CD14-positive monocyte (primary cell): ENCODE measurements around the gene PITPNC1. TPM values are rescaled to one million over a fixed set of nuclear protein-coding genes. Genes with fewer than 3 reads are reported as not detected.

Experiments
- DNase-seq, 3 donors: peaks; one replicate each; pipeline ENCODE4 v3.0.0-alpha.2; 2011 to 2022
- H2AFZ ChIP-seq: 2 replicates; pipeline ENCODE4 v1.6.0; 2012; ENCODE audit warnings: mild to moderate bottlenecking, low read depth, low read length, inconsistent platforms; ENCODE audit not compliant: insufficient read depth, poor library complexity, severe bottlenecking
- H3K27ac ChIP-seq, 2 donors: 1 replicate in 1 of 2; 2 replicates in 1 of 2; pipeline ENCODE4 v1.5.1; 2012 to 2013; ENCODE audit warnings: low read length in 2 of 2, control low read depth in 1 of 2, inconsistent platforms in 1 of 2, low read depth in 1 of 2, mild to moderate bottlenecking in 1 of 2
- H3K27me3 ChIP-seq, 2 donors: one replicate each; pipeline versions ENCODE4 v1.6.0 to v1.6.1; 2011 to 2013; ENCODE audit warnings: low read length in 2 of 2; ENCODE audit not compliant: control insufficient read depth in 2 of 2, insufficient read depth in 2 of 2
- H3K36me3 ChIP-seq, 2 donors: replicated peaks in 1 of 2; 1 replicate in 1 of 2; 2 replicates in 1 of 2; pipeline versions ENCODE4 v1.5.1 to v1.6.1; 2012 to 2013; ENCODE audit warnings: low read length in 2 of 2, control low read depth in 1 of 2, inconsistent platforms in 1 of 2, mild to moderate bottlenecking in 1 of 2; ENCODE audit not compliant: insufficient read depth in 2 of 2, control insufficient read depth in 1 of 2
- H3K4me1 ChIP-seq, 2 donors: 1 replicate in 1 of 2; 2 replicates in 1 of 2; pipeline versions ENCODE4 v1.5.1 to v1.6.1; 2012 to 2013; ENCODE audit warnings: low read length in 2 of 2, control low read depth in 1 of 2, inconsistent platforms in 1 of 2, mild to moderate bottlenecking in 1 of 2, moderate library complexity in 1 of 2; ENCODE audit not compliant: insufficient read depth in 2 of 2, control insufficient read depth in 1 of 2
- H3K4me2 ChIP-seq: replicated peaks from 2 replicates; pipeline ENCODE3; 2012; ENCODE audit warnings: low read length, moderate library complexity, mild to moderate bottlenecking; ENCODE audit not compliant: poor library complexity, severe bottlenecking; ENCODE audit errors: extremely low read depth
- H3K4me3 ChIP-seq, 3 experiments: fragments of 200-600 bp in 1 of 3; sonication (generic) in 1 of 3; replicated peaks in 1 of 3; 1 replicate in 2 of 3; 2 replicates in 1 of 3; pipeline ENCODE4 v1.5.1; 2011 to 2013; ENCODE audit warnings: low read length in 3 of 3, mild to moderate bottlenecking in 3 of 3, control low read depth in 2 of 3, low read depth in 2 of 3, inconsistent platforms in 1 of 3, moderate library complexity in 1 of 3
- H3K79me2 ChIP-seq: 2 replicates; pipeline ENCODE4 v1.6.0; 2012; ENCODE audit warnings: mild to moderate bottlenecking, control low read depth, inconsistent platforms, low read length, moderate library complexity; ENCODE audit not compliant: insufficient read depth
- H3K9ac ChIP-seq: 2 replicates; pipeline ENCODE4 v1.6.0; 2017; ENCODE audit warnings: low read length, mild to moderate bottlenecking; ENCODE audit not compliant: insufficient read depth, poor library complexity, severe bottlenecking
- H3K9me3 ChIP-seq, 2 donors: replicated peaks in 1 of 2; 1 replicate in 1 of 2; 2 replicates in 1 of 2; pipeline versions ENCODE4 v1.5.1 to v1.6.1; 2012 to 2013; ENCODE audit warnings: low read length in 2 of 2, control low read depth in 1 of 2; ENCODE audit not compliant: control insufficient read depth in 1 of 2, insufficient read depth in 1 of 2
- H4K20me1 ChIP-seq: 2 replicates; pipeline ENCODE4 v1.6.0; 2012; ENCODE audit warnings: mild to moderate bottlenecking, low read length, control low read depth, moderate library complexity; ENCODE audit not compliant: insufficient read depth
- H3K27ac Mint-ChIP-seq, 7 donors: one replicate each; pipeline ENCODE4 v1.8.0; 2020; ENCODE audit warnings: mild to moderate bottlenecking in 7 of 7, mixed read lengths in 7 of 7, moderate library complexity in 6 of 7, inconsistent platforms in 2 of 7
- H3K27me3 Mint-ChIP-seq, 3 donors: one replicate each; pipeline ENCODE4 v1.8.0; 2021 to 2022; ENCODE audit warnings: low read depth in 3 of 3, mild to moderate bottlenecking in 3 of 3, mixed read lengths in 3 of 3, moderate library complexity in 3 of 3, inconsistent platforms in 1 of 3
- H3K36me3 Mint-ChIP-seq, 2 donors: one replicate each; pipeline ENCODE4 v1.8.0; 2020; ENCODE audit warnings: mixed read lengths in 2 of 2, inconsistent platforms in 1 of 2, mild to moderate bottlenecking in 1 of 2
- H3K4me1 Mint-ChIP-seq: one replicate; pipeline ENCODE4 v1.8.0; 2020; ENCODE audit warnings: mild to moderate bottlenecking, mixed read lengths
- H3K4me3 Mint-ChIP-seq, 2 donors: one replicate each; pipeline ENCODE4 v1.8.0; 2020; ENCODE audit warnings: mild to moderate bottlenecking in 2 of 2, mixed read lengths in 2 of 2, moderate library complexity in 1 of 2
- H3K9me3 Mint-ChIP-seq, 7 donors: one replicate each; pipeline ENCODE4 v1.8.0; 2020 to 2022; ENCODE audit warnings: mixed read lengths in 7 of 7, mild to moderate bottlenecking in 6 of 7, moderate library complexity in 6 of 7, inconsistent platforms in 2 of 7
- CTCF ChIP-seq: fragments of 200-600 bp; IDR thresholded peaks from one replicate; pipeline ENCODE4 v1.8.0; 2022; ENCODE audit warnings: antibody characterized with exemption, mild to moderate bottlenecking
- WGBS: methylation state at CpG from one replicate; pipeline ENCODE4 v1.1.5; 2013; ENCODE audit warnings: missing lambda C conversion rate; ENCODE audit not compliant: insufficient coverage; 5-methylcytosine and 5-hydroxymethylcytosine counted together
- intact Hi-C, 2 donors: fragments of 100-400 bp; cut with micrococcal nuclease; formaldehyde crosslinking; loops; one replicate each; pipeline versions ENCODE4 v1.15.0 to v1.15.1; 2023
- polyA plus RNA-seq, 3 donors: library from polyadenylated mRNA; depleted of rRNA in 1 of 3; unstranded in 2 of 3; stranded (reverse) in 1 of 3; fragments of 300-500 nt in 2 of 3; fragments of >200 nt in 1 of 3; fragmentation: Illumina TruSeq in 2 of 3; gene quantifications; 1 replicate in 2 of 3; 2 replicates in 1 of 3; pipeline ENCODE4 v1.2.3, GENCODE V29; 2012 to 2021

PITPNC1 gene
- polyA plus RNA-seq, 3 donors: 18.5 to 31.0 (median 21.7) TPM

GRCh38 chr17:67678414-67678813, 301.3 kb downstream of the PITPNC1 start:
- no peak overlapping the region for H3K9ac ChIP-seq
- H3K79me2 ChIP-seq: no peaks in the 10 kb centered on the region
- Mint-ChIP-seq H3K27me3 (peaks cover 0 to 5% (median 0%) of the 10 kb centered on the region in 3 donors), H3K27ac (no peak overlapping the region), H3K4me1 (no peaks in the 10 kb centered on the region), H3K36me3 (peaks cover 33 to 35% of the 10 kb centered on the region in 2 donors), H3K4me3 (no peak overlapping the region), H3K9me3 (no peaks in the 10 kb centered on the region)
- H3K4me1 ChIP-seq: no peaks in the 10 kb centered on the region
- H3K36me3 ChIP-seq: peaks cover 5 to 39% of the 10 kb centered on the region in 2 donors
- H3K4me3 ChIP-seq: no peak overlapping the region
- no peak for DNase-seq
- no peaks in the 10 kb centered on the region for H3K27me3 ChIP-seq
- TF ChIP-seq CTCF: no peak
- no peak overlapping the region for H2AFZ ChIP-seq
- intact Hi-C loops: no loop called here
- H4K20me1 ChIP-seq: no peaks in the 10 kb centered on the region
- H3K4me2 ChIP-seq: no peak overlapping the region
- no peaks in the 10 kb centered on the region for H3K9me3 ChIP-seq
- no peak overlapping the region for H3K27ac ChIP-seq
- 100% methylated on average over 1 of the region's 2 CpGs for WGBS

GRCh38 chr17:67679225-67679624, 302.1 kb downstream of the PITPNC1 start:
- no peaks in the 10 kb centered on the region for H3K4me1 ChIP-seq
- H3K9ac ChIP-seq: no peak overlapping the region
- DNase-seq: no peak
- Mint-ChIP-seq H3K9me3 (no peaks in the 10 kb centered on the region), H3K27me3 (peaks cover 0 to 5% (median 0%) of the 10 kb centered on the region in 3 donors), H3K27ac (no peak overlapping the region), H3K4me1 (no peaks in the 10 kb centered on the region), H3K36me3 (peaks cover 32 to 35% of the 10 kb centered on the region in 2 donors), H3K4me3 (no peak overlapping the region)
- peaks cover 5 to 39% of the 10 kb centered on the region in 2 donors for H3K36me3 ChIP-seq
- H3K4me3 ChIP-seq: no peak overlapping the region
- H3K79me2 ChIP-seq: no peaks in the 10 kb centered on the region
- no peaks in the 10 kb centered on the region for H3K27me3 ChIP-seq
- H3K4me2 ChIP-seq: no peak overlapping the region
- intact Hi-C loops: no loop called here
- no peak for TF ChIP-seq CTCF
- H3K27ac ChIP-seq: no peak overlapping the region
- no peaks in the 10 kb centered on the region for H3K9me3 ChIP-seq
- WGBS: no CpG with 5 or more reads among the region's 2 CpGs
- H4K20me1 ChIP-seq: no peaks in the 10 kb centered on the region
- no peak overlapping the region for H2AFZ ChIP-seq
